Skeletal muscle satellite cell (primary cell): ENCODE data around the gene DENND10.
"Not testable (repeated sequence)": the region's sequence is repeated elsewhere in the genome, so short reads cannot be mapped to it uniquely, and the experiment has no call there.

ENCODE experiments used
- H3K27me3 ChIP-seq: 2 replicates; pipeline ENCODE4 v1.7.0; 2013; ENCODE audit warnings: low read length; ENCODE audit not compliant: control insufficient read depth, insufficient read depth
- H3K36me3 ChIP-seq: 2 replicates; pipeline ENCODE4 v1.7.0; 2013; ENCODE audit warnings: mild to moderate bottlenecking, control low read depth, low read length; ENCODE audit not compliant: insufficient read depth
- H3K4me1 ChIP-seq: 2 replicates; pipeline ENCODE4 v1.7.0; 2013; ENCODE audit warnings: low read length; ENCODE audit not compliant: control insufficient read depth, insufficient read depth
- H3K4me2 ChIP-seq: 2 replicates; pipeline ENCODE4 v1.7.0; 2013; ENCODE audit warnings: mild to moderate bottlenecking, low read length
- H3K4me3 ChIP-seq: 2 replicates; pipeline ENCODE4 v1.7.0; 2013; ENCODE audit warnings: low read length
- H3K9ac ChIP-seq: 2 replicates; pipeline ENCODE4 v1.7.0; 2013; ENCODE audit warnings: mild to moderate bottlenecking, low read depth, low read length, moderate library complexity
- H3K9me3 ChIP-seq: replicated peaks from 2 replicates; pipeline ENCODE4 v1.7.0; 2013; ENCODE audit warnings: mild to moderate bottlenecking, control low read depth, low read length

DENND10 gene

GRCh38 chr10:119101366-119102098 is 2.4 kb upstream of the DENND10 start:
- Histone ChIP-seq H3K9ac (no peak overlapping the region), H3K4me3 (peak overlapping the region; percentile 24), H3K9me3 (no peaks in the 10 kb centered on the region), H3K27me3 (no peaks in the 10 kb centered on the region), H3K4me1 (peaks cover 7% of the 10 kb centered on the region), H3K36me3 (no peaks in the 10 kb centered on the region), H3K4me2 (peak overlapping the region; percentile 35)

- peaks cover 7% of the 10 kb centered on the region for H3K4me1 ChIP-seq
- H3K36me3 ChIP-seq: no peaks in the 10 kb centered on the region
- peak overlapping the region; percentile 36 for H3K4me2 ChIP-seq
- H3K9ac ChIP-seq: no peak overlapping the region
- H3K9me3 ChIP-seq: no peaks in the 10 kb centered on the region
- no peaks in the 10 kb centered on the region for H3K27me3 ChIP-seq
- no peak overlapping the region for H3K4me3 ChIP-seq
These were observed 541 bp upstream of the DENND10 start for GRCh38 chr10:119103241-119103902.

DNA sequence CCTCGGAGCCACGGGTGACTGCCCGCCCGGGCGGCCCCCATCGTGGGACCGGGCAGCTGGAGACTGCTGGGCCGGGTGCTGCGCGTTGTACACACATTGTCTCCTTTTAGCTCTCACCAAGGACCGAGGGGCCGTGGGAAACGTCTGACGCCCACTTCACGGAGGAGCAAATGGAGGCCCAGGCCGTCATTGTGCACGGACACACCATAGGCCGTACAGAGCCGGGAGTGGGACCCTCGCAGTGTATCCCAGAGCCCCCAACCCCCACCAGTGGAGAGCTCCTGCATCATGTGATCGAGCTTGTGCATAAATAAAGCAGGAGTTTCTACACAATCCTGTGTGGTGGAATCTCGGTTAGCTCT is 722 bp downstream of the DENND10 start:
- Histone ChIP-seq H3K4me1 (peaks cover 7% of the 10 kb centered on the region), H3K9ac (peak overlapping the region; percentile 86)

DNA sequence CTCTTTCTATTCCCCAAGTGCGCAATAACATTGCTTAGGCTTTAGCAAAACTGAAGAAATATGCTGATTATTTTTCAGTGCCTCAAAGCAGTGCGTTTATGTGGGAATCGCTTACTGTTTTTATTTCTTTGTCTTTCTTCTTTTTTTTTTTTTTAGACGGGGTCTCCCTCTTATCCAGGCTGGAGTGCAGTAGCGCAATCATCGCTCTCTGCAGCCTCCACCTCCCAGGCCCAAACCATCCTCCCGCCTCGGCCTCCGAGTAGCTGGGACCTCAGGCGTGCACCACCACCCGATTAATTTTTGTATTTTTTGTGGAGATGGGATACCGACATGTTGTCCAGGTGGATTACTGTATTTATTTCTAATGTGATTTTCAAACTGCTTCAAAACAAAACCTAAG is 1.2 kb downstream of the DENND10 start:
- peaks cover 7% of the 10 kb centered on the region for H3K4me1 ChIP-seq
- H3K36me3 ChIP-seq: peaks cover 6% of the 10 kb centered on the region
- H3K9ac ChIP-seq: peak overlapping the region; percentile 86
- H3K4me3 ChIP-seq: peak overlapping the region; percentile 96
- peak overlapping the region; percentile 100 for H3K4me2 ChIP-seq
- no peaks in the 10 kb centered on the region for H3K27me3 ChIP-seq
- H3K9me3 ChIP-seq: no peaks in the 10 kb centered on the region

More for the DNA sequence above, 722 bp downstream of the DENND10 start:
- H3K9me3 ChIP-seq: no peaks in the 10 kb centered on the region
- H3K27me3 ChIP-seq: no peaks in the 10 kb centered on the region
- peak overlapping the region; percentile 96 for H3K4me3 ChIP-seq
- H3K36me3 ChIP-seq: peaks cover 6% of the 10 kb centered on the region
- H3K4me2 ChIP-seq: peak overlapping the region; percentile 100

DNA sequence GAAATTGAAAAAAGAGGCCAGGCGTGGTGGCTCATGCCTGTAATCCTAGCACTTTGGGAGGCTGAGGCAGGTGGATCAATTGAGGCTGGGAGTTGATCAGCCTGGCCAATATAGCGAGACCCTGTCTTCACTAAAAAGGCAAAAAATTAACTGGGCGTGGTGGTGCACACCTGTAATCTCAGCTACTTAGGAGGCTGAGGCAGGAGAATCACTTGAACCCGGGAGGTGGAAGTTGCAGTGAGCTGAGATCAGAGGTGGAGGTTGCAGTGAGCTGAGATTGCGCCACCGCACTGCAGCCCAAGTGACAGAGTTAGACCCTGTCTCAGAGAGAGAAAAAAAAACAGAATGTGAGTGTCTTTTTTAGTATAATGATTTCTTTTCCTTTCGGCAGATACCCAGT is 2.0 kb downstream of the DENND10 start:
- H3K4me1 ChIP-seq, H3K4me3 ChIP-seq, H3K27me3 ChIP-seq, H3K9ac ChIP-seq, H3K4me2 ChIP-seq, H3K9me3 ChIP-seq: not testable (repeated sequence)
- H3K36me3 ChIP-seq: peaks cover 11% of the 10 kb centered on the region

GRCh38 chr10:119107106-119107505 is 3.2 kb downstream of the DENND10 start:
- H3K36me3 ChIP-seq: peaks cover 16% of the 10 kb centered on the region
- not testable (repeated sequence) for H3K9me3 ChIP-seq, H3K27me3 ChIP-seq, H3K4me2 ChIP-seq, H3K9ac ChIP-seq, H3K4me1 ChIP-seq, H3K4me3 ChIP-seq

DNA sequence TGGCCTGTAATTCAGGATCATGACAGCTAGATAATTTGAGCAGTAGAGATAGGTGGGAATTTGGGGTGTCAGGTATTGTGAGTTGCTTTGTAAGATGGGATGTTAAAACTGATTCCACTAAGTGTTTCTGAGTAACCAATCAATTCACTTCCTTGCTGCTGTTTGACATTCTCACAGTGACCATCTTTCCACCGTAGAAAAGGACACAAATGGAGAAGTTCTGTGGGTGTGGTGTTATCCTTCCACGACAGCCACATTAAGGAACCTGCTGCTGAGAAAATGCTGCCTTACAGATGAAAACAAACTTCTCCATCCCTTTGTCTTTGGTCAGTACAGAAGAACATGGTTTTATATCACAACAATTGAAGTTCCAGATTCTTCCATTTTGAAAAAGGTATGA is 3.9 kb downstream of the DENND10 start:
- H3K9ac ChIP-seq, H3K4me2 ChIP-seq, H3K27me3 ChIP-seq, H3K4me3 ChIP-seq, H3K4me1 ChIP-seq, H3K9me3 ChIP-seq: not testable (repeated sequence)
- H3K36me3 ChIP-seq: peaks cover 20% of the 10 kb centered on the region

DNA sequence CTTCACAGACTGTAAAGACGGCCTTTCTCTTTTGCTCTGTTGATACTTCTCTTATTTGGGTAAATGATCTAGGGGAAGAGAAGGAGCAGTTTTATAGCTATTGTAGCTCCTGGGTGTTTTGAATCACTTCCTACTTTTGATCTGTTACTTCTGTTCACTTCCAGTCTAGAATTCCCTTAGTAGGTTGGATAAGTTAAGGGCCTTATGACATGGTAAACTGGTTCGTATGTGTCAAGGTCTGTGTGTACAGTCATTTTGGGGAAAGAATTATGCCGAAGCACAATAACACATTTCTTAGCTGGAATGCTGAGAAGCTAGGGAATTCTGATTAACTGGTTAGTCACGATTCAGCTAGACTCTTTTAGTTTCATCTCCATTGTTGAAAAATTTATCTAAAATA is 8.1 kb downstream of the DENND10 start:
- Histone ChIP-seq H3K36me3 (peaks cover 32% of the 10 kb centered on the region), H3K4me3 (no peak overlapping the region), H3K4me2 (no peak overlapping the region), H3K9ac (no peak overlapping the region), H3K27me3 (no peaks in the 10 kb centered on the region), H3K4me1 (peaks cover 15% of the 10 kb centered on the region), H3K9me3 (no peaks in the 10 kb centered on the region)

DNA sequence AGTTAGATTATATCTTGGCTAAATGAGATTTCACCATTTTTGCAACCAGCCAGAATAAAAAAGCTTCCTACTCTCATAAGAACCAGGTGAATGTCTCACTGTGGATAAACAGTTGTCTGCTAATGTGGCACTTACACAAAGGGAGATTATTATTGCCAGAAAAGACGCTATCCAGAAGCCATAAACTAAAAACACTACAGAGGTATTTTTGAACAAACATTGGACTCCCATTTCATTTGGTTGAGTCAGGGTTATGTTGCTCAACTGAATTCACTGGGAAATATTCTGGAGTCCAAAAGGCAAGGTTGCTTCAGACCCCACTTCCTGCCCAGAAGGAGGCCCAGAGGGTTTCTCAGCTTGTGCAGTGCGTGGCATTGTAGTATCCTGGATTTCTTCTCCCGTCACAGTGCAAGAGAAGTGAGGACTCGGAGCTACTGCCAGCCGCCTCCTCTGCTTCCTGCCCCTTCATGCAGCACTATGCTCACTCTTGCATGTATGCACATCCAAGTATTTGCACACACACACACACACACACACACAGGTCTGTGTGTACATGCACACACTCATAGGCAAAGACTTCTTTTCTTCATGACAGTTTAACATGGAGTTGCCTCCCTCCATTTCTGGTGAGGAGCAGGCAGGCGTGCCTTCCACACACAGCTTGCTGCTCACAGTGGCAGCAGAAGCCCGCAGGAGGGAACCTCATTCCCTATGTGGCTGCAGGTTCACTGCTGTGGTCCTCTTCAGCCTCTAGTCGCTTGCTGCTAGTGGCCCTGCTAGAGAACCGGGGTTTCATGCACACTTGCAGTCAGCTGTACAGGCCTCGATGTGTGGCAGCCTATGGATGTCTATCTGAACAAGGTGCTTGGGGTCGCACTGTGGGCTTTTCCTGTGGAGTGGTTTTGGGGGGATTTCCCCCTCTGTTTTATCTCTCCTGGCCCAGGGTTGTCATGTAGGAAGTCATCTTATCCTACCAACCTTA is 10.1 kb downstream of the DENND10 start:
- Histone ChIP-seq H3K27me3 (no peaks in the 10 kb centered on the region), H3K4me2 (peak overlapping the region; percentile 60), H3K4me1 (peaks cover 15% of the 10 kb centered on the region), H3K4me3 (no peak overlapping the region), H3K9me3 (no peaks in the 10 kb centered on the region), H3K9ac (peak overlapping the region; percentile 29), H3K36me3 (peaks cover 39% of the 10 kb centered on the region)

- peaks cover 39% of the 10 kb centered on the region for H3K36me3 ChIP-seq
- no peak overlapping the region for H3K4me3 ChIP-seq
- no peaks in the 10 kb centered on the region for H3K9me3 ChIP-seq
- peaks cover 15% of the 10 kb centered on the region for H3K4me1 ChIP-seq
- H3K27me3 ChIP-seq: no peaks in the 10 kb centered on the region
- no peak overlapping the region for H3K9ac ChIP-seq
- no peak overlapping the region for H3K4me2 ChIP-seq
These were observed 12.0 kb downstream of the DENND10 start for GRCh38 chr10:119115926-119116325.

- no peak overlapping the region for H3K9ac ChIP-seq
- H3K4me2 ChIP-seq: no peak overlapping the region
- H3K27me3 ChIP-seq: no peaks in the 10 kb centered on the region
- peaks cover 39% of the 10 kb centered on the region for H3K36me3 ChIP-seq
- H3K4me3 ChIP-seq: no peak overlapping the region
- no peaks in the 10 kb centered on the region for H3K9me3 ChIP-seq
- peaks cover 15% of the 10 kb centered on the region for H3K4me1 ChIP-seq
These were observed 12.5 kb downstream of the DENND10 start for GRCh38 chr10:119116326-119116951.
